HL-60 (cell line): ENCODE measurements around the gene IGFBP4.

ENCODE experiments used
- CTCF ChIP-seq: IDR thresholded peaks from one replicate; pipeline ENCODE4 v1.5.1; 2011; ENCODE audit warnings: low read length, control low read depth, inconsistent platforms; ENCODE audit not compliant: insufficient read depth
- GABPA ChIP-seq: IDR thresholded peaks from 2 replicates; pipeline ENCODE4 v1.6.1; 2012; ENCODE audit warnings: low read depth
- POLR2AphosphoS5 ChIP-seq: IDR thresholded peaks from 2 replicates; pipeline ENCODE4 v1.6.1; 2012; ENCODE audit warnings: low read depth
- REST ChIP-seq: IDR thresholded peaks from 2 replicates; pipeline ENCODE4 v1.6.1; 2012; ENCODE audit warnings: low read depth; ENCODE audit not compliant: insufficient replicate concordance
- SPI1 ChIP-seq: IDR thresholded peaks from 2 replicates; pipeline ENCODE4 v1.6.1; 2012; ENCODE audit warnings: low read depth, mild to moderate bottlenecking, borderline replicate concordance

GRCh38 chr17:40399185-40399584, 44.1 kb upstream of the IGFBP4 start:
- TF ChIP-seq POLR2AphosphoS5 (no peak), GABPA (no peak), CTCF (peak; percentile 27), REST (no peak), SPI1 (no peak)
